Peyer's patch (tissue), 4 donors: ENCODE results near the gene ZNF629.

Experiments used
- CTCF ChIP-seq, 6 experiments: fragments of 450-650 bp in 4 of 6; fragments of 200-600 bp in 2 of 6; sonication (generic) in 1 of 6; IDR thresholded peaks; one replicate each; pipeline ENCODE4 v1.5.1; 2017 to 2019; ENCODE audit warnings: antibody characterized with exemption in 6 of 6, mild to moderate bottlenecking in 3 of 6, moderate library complexity in 1 of 6
- POLR2A ChIP-seq, 2 donors: fragments of 450-650 bp; IDR thresholded peaks; one replicate each; pipeline ENCODE4 v1.5.1; 2017; ENCODE audit warnings: antibody characterized with exemption in 2 of 2, mild to moderate bottlenecking in 2 of 2, moderate library complexity in 2 of 2

- TF ChIP-seq CTCF (IDR thresholded peaks at IDR 0.05) = no peak
- TF ChIP-seq POLR2A (IDR thresholded peaks at IDR 0.05) = no peak
These were observed 47.7 kb downstream of the ZNF629 start for GRCh38 chr16:30738984-30739951.
